OCI-LY7 (cell line): Measurements from ENCODE around the gene PAFAH2.

ENCODE experiments used
- CTCF ChIP-seq: fragments of 200-600 bp; sonication (generic); conservative IDR thresholded peaks from 2 replicates; pipeline ENCODE4 v1.5.1; 2014; ENCODE audit warnings: mild to moderate bottlenecking, antibody characterized with exemption, low read length, moderate library complexity, mixed read lengths
- EZH2phosphoT487 ChIP-seq: fragments of 200-600 bp; sonication (generic); IDR thresholded peaks from 2 replicates; pipeline ENCODE4 v1.6.1; 2018; ENCODE audit warnings: low read depth, borderline replicate concordance, mild to moderate bottlenecking, mixed run types, antibody characterized with exemption, low read length, moderate library complexity, mixed read lengths

DNA sequence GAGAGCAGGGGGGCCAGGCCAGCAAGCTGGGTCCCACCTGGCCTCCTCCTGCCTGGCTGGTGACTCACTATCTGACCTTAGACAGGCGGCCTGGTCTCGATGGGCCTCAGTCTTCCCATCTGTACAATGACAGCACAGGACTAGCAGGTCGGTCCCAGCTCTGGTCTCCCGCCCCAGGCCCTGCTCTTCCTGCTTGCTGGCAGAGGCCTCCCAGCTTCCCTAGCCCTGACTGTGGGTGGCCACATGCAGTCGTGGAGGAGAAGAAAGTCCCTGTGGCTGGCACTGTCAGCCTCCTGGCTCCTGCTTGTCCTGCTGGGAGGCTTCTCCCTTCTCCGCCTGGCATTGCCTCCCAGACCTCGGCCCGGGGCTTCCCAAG, 24.5 kb upstream of the PAFAH2 start:
- TF ChIP-seq EZH2phosphoT487, result no peak
- no peak for TF ChIP-seq CTCF
